IPS DF 4.7 (cell line): ENCODE data around the gene CRTC1.
"Not testable (repeated sequence)": the region's sequence is repeated elsewhere in the genome, so short reads cannot be mapped to it uniquely, and the experiment has no call there.

ENCODE experiments used
- DNase-seq: peaks from one replicate; pipeline ENCODE4 v3.0.0-alpha.2; 2013; ENCODE audit warnings: low spot score; ENCODE audit errors: extremely low read depth

Gene CRTC1

DNA sequence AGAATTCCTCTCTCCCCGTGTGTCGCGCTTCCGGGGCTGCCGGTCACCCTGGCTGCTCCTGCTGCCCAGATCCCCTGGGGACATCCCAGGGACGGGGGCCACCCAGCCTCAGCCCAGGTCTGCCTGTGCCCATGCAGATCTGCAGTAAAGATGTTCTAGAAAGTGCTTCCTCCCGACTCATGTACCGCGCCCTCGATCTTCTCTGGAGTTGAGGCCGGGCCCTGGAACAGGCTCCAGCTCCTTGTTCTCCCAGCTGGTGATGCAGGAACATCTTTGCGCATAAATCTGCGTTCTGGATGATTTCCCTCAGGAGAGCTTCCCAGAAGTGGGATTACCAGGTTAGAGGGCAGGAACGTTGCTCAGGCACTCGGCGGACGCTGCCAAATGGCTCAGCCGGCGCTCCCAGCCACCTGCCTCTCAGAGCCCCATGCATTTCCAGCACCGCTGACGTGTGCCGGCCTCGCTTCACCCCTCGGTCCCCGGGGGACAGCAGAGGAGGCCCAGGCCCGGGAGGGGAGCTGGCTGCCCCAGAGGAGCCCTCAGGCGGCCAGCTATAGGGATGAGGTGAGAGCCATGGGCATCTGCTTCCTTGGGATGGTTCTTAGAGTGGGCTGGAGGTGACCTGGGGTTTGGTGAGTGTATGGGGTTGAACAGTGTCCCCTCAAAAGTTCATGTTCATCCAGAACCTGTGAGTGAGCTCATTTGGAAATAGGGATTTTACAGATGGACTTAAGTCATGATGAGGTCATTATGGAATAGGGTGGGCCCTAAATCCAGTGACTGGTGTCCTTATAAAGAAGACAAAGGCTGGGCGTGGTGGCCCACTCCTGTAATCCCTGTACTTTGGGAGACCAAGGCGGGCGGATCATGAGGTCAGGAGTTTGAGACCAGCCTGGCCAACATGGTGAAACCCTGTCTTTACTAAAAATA lies 42.6 kb downstream of the CRTC1 start:
- DNase-seq, result no peak

DNA sequence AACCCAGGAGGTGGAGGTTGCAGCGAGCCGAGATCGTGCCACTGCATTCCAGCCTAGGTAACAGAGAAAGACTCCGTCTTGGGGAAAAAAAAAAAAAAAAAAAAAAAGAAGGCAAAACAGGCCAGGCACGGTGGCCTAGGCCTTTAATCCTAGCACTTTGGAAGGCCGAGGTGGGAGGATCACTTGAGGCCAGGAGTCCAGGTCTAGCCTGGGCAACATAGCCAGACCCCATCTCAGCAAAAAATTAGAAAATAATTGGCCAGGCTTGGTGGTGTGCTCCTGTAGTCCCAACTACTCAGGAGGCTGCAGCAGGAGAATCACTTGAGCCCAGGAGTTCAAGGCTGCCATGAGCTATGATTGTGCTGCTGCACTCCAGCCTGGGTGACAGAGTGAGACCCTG lies 43.4 kb downstream of the CRTC1 start:
- no peak for DNase-seq

DNA sequence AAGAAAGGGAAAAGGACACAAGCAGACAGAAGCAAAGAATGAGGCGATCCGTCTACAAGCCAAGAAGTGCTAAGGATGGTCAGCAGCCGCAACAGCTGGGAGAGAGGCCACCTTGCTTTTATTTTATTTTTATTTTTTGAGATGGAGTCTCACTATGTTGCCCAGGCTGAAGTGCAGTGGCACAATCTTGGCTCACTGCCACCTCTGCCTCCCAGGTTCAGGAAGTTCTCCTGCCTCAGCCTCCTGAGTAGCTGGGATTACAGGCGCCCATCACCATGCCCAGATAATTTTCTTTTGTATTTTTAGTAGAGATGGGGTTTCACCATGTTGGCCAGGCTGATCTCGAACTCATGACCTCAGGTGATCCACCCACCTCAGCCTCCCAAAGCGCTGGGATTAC lies 44.1 kb downstream of the CRTC1 start:
- not testable (repeated sequence) for DNase-seq

DNA sequence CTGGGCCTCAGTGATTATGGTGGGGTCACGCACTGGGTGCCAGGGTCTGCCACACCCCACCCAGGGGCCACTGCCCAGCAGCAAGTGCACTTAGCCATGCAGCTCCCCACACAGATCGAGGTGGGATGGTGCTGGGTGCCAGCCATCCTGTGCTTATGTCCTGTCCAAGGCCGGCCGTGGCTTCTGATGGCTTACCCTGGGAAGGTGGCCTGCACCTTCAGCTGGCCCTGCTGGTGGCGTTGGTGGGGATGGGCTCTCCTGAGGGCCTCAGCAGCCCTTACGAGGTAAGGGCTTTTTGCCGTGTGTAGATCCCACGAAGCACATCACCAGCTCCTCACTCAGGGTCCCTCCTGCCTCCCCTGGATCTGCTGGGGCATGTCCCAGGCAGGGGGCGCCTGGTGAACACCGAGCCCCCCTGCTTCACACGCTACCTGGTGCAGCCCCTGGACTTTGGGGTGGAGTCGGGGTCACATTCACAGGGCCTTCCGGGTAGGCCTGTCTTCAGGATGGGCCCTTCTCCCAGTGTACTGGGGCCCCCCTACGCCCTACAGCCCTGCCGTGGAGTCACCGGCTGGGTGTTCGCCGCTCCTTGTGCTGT lies 46.6 kb downstream of the CRTC1 start:
- DNase-seq, result no peak

DNA sequence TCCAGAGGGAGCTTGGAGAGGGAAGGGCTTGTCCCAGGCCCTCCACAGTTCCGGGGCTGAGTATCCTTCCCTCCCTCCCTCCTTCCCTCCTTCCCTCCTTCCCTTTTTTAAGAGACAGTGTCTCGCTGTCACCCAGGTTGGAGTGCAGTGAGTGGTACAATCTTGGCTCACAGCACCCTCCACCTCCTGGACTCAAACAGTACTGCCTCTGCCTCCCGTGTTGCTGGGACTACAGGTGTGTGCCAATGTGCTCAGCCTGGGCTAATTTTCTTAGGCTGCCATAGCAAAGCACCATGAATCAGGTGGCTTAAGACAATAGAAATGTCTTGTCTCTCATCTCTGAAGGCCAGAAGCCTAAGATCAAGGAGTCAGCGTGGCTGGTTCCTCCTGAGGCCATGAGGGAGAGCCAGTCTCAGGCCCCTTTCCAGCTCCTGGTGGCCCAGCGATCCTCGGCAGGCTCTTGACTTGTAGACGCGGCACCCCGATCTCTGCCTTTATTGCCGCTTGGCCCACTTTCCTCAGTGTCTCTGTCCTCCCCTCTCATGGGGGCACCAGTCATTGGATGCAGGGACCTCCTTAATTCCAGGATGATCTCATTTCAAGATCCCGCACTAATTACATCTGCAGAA lies 47.5 kb downstream of the CRTC1 start:
- no peak for DNase-seq

DNA sequence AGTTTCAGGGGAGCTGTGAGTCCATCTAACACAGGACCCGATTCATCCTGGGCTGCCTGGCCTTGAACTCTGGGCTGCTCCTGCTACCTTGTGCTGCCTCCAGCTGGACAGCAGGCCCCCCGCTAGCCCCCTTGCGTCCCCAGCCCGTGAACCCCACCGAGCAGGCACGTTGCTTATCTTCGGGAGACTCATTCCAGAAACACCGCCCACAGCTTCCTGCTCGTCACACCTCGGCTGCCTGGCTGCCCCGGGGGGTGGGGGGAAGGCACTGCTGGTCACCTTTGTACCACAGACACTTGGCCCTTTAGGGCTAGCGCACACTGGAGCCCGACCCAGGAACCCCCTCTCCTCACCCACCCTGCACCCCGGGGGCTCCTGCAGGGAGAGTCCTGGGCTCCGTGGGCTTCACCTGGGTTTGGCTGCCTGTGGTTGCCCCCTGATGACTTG lies 48.1 kb downstream of the CRTC1 start:
- no peak for DNase-seq

DNA sequence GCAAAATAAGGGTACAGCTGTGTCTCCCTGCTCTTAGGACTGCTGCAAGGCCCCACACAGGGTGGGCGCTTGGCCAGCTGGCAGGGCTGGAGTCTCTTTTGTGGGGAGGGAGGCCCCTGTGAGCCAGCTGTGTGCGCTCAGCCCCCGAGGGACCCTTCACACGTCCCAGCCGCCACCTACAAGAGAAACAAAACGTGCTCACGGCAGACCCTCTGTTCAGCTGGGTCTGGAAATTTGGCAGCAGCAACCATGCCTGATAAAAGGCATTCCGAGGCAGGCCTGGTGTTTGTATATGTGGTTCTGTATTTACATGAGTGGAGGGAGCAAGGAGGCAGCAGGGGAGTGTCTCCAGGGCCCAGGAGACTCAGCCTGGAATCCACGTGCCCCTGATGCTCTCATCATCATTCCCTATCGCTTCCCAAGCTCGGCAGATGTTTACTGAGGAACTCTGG lies 49.7 kb downstream of the CRTC1 start:
- DNase-seq, result no peak

DNA sequence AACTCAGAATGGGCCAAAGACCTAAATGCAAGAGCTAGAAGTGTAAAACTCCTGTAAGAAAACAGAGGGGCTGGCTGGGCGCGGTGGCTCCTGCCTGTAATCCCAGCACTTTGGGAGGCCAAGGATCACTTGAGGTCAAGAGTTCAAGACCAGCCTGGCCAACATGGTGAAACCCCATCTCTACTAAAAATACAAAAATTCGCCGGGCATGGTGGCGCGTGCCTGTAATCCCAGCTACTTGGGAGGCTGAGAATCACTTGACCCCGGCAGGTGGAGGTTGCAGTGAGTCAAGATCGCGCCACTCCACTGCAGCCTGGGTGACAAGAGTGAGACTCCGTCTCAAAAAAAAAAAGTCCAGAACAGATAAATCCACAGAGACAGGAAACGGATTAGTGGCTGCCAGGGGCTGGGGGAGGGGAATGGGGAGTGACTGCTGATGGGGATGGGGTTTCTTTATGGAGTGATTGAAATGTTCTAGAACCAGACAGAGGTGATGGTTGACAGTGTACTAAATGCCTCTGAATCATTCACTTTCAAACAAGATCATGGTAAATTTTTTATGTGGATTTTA lies 50.4 kb downstream of the CRTC1 start:
- DNase-seq, result not testable (repeated sequence)

DNA sequence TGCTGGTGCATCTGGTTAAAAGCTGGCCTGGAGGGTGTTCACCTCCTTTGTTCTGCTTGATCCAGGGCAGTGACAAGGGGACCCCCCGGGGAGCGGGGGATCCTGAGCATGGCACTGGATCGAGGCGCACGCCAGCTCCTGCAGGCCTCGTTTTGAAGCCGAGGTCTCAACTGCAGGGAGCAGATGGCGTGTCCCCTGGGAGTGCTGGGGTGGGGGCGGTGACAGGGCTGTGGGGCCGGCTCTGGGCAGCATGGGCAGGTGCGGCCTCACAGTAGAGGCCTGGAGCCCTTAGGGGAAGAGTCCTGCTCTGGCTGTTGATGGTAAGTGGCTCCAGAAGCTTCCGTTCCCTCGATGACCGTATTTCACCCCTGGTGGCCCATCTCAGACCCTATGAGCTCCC lies 51.8 kb downstream of the CRTC1 start:
- no peak for DNase-seq

DNA sequence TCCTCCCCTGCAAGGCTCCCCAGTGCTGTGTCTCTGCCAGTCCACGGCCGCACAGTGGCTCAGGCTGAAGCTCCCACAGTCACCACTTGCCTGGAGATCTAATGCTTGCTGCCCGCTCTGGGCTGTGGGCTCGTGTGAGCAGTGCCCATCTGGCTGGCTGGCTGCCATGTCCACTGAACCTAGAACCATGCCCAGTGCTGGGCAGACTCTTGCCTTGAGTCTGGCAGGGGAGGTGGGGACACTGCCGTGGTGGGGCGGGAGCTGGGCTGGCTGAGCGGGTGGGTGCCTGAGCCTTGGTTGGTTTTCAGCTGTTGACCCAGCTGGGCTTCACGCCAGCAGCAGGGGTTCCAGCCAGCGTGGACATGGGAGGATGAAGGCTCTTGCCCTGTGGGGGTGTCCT lies 52.3 kb downstream of the CRTC1 start:
- no peak for DNase-seq

DNA sequence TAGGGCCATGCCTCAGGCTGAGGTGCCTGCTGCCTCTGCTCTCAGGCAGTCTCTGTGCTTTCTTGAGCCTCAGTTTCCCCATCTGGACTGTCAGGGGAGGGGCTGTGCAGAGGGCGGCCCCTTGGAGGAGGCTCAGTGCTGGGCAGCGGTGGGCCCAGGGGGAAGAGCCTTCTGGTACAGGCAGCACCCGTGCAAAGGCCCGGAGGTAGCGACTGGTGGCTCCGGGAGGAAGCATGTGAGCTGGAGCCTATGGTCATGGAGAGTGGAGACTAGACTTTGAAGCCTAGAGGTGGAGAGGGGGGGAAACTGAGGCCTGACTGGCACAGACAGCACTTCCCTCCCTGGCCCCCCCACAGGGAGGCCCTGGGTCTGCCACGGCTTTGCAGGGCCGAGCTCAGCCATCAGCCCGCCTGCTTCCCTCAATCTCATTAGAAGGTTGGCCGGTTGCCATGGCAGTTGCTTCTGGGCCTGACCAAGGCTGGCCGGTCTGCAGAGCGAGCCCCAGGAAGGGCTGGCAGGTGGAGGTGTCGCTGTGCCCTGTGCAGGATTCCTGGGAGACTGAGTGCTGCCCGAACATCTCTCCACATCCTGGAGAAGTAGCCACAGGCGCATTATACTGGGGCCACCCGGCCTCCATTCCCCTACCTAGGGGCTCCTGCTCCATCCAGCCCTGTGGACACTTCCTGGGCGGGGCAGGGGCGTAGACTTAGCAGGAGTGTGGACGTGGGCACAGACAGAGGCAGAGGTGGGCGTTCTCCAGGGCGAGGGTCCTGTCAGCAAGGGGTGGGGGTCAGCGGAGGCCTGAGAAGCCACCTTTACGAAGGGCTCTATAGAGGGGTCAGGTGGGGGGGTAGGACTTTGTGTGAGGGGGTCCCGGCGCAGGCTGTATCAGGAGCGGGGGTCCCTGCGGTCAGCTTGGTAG lies 53.2 kb downstream of the CRTC1 start:
- DNase-seq, result no peak

DNA sequence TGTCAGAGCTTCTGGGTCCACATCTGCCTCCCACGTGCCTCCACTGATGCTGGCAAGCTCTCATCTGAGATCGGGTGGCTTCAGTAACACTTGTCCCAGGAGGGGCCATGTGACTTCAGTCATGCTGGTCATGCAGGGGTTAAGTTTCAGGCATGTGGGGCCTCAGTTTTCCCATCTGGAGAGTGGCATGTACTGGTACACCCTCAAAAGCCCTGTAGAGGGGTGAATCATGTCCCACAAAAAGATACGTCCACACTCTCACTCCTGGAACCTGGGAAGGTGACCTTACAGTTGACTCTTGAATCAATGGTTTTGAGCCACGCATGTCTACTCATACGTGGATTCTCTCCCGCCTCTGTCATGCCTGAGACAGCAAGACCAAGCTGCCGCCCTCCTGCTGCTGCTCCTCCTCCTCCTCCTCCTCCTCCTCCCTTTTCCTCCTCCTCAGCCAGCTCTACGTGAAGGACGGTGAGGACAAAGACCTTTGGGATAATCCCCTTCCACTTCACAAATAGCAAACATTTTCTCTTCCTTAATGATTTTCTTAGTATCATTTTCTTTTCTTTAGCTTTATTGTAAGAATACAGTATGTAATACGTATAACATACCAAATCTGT lies 54.0 kb downstream of the CRTC1 start:
- DNase-seq, result no peak

DNA sequence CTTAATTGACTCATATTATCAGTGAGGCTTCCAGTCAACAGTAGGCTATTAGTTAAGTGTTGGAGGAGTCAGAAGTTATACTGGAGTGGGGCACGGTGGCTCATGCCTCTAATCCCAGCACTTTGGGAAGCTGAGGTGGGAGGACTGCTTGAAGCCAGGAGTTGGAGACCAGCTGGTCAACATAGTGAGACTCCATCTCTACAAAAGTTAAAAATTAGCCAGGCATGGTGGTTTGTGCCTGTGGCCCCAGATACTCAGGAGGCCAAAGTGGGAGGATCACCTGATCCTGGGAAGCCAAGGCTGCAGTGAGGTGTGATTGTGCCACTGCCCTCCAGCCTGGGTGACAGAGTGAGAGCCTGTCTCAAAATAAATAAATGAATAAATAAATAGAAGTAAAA lies 54.5 kb downstream of the CRTC1 start:
- no peak for DNase-seq

DNA sequence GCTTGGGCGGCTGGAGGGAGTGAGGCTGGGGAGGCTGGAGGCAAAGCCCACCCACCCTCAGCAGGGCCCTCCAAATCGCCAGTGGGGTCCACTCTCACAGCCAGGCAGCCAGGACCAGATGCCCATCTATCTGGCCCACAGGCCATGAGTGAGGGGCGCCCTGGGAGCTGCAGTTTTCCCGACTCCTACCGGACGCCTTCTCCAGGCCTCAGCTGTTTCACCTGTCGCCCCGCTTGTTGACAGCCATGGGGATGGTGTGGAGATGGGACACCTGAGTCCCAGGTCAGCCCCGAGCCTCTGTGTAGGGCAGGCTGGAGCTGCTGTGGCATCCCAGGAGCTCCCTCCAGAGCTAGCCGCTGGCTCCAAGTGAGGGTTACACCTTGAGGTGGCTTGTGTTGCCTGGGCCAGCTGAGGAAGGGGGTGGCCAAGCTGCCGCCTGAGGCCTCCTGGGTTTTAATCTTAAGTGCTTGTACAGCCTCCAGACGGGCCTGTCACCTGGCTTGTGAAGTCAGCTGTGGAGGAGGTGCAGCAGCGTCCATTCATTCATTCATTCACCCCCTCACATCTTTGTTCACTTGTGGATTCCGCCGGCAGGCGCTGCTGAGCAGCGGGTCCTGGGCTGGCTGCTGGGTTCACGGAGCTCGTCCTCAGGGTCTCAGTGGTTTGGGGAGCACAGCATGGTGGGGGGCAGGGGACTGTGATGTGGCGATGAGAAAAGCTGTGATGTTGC lies 55.6 kb downstream of the CRTC1 start:
- DNase-seq, result no peak

DNA sequence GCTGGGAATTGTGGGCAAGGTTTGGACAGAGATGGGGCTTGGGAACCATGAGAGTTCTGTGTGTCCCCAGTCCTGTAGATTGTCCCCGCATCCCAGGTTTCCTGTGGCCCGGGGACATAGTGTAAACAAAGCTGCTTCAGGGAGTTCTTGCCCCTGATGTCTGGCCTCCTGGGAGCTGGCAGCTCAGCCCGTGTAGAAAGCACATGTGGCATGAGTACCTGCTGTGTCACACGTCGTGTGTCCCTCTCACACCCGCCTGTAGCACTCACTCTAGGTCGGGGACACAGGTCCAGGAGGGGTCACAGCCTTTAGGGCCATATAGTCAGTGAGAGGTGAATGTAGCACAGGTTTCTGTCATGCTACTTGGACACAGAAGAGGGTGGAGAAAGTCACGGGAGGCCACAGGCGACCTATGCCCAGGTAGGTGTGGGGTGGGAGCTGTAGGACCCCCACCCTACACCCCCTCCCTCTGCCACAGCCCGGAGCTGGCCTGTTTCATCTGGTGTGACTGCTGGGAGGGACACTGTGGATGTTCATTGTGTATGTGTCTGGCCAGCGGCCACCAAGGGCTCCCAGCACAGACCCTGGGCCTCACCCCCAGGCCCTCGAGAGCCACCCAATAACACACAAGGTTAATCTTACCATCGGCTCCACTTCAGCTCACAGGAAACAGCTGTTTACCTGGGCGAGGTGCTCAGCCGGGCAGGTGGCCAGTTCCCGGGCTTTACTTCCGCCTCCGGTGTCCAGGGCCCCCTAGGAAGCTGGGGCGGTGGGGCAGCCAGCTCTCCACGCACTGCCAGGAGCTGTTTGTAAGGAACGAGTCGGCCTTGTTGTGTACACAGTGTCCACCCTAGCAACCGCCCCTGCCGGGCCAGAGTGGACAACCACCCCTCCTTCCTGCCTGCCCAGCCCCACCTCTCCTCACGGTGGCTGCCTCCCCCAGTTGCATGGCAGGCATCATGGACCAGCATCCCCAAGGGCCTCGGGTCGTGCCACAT lies 57.9 kb downstream of the CRTC1 start:
- no peak for DNase-seq

DNA sequence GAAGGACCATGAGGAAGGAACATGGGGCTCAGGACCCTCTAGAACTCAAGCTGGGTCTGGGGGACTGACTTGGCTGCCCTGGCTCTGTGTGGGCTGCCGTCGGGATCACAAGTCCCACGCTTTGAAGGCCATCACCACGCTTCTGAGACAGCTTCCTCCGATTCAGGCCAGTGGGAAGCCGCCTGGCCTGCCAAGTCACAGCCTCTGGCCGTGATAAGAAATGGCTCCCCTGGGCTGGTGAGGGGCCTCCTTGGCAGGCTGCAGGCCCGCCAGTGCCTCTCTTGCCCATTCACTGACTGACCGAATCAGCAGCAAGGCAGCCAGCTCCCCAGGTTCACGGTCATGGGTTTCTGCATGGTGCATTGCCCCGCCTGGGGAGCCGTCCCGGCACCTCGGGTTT lies 58.8 kb downstream of the CRTC1 start:
- no peak for DNase-seq

DNA sequence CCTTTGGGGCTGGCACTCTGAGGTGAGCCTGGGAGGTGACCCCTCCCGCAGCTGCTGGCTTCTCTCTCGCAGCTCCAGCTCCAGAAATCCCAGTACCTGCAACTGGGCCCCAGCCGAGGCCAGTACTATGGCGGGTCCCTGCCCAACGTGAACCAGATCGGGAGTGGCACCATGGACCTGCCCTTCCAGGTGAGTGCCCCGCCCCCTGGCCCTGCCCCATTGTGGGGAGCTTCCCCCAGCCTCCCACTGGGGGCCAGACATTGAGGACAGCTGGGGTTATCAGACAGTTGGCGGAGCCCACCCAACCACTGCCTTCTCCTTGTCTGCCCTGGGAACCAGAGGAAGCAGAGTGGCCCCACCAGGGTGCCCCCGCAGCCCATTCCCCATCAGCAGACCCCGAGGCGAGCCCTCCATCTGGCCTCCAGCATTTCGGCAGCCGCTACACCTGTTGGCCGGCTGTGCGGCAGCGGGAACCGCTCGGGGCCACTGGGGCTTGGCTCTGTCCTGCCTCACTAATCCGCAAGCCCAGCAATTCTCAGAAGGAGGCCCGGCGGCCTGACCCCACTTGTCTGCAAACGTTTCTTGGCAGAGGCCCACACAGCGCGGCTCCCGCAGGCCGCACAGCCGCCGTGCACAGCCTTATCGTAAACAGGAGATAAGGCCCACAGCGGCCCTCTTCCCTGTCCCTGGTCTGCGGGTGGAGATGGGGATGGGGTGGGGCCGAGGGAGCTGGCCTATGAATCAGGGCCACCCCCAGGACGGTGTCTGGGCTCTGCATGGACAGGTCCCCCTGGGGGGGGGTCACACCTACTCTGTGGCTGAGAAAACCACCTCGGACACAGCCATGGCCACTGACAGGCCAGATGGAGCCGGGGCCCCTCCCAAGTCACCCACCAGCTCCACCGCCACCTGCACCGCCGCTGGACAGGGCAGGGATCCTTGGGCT lies 59.6 kb downstream of the CRTC1 start:
- no peak for DNase-seq
